ENCODE measurements around the gene DLGAP4.
"Not testable (repeated sequence)": the region's sequence is repeated elsewhere in the genome, so short reads cannot be mapped to it uniquely, and the experiment has no call there.

DLGAP4 gene

DNA sequence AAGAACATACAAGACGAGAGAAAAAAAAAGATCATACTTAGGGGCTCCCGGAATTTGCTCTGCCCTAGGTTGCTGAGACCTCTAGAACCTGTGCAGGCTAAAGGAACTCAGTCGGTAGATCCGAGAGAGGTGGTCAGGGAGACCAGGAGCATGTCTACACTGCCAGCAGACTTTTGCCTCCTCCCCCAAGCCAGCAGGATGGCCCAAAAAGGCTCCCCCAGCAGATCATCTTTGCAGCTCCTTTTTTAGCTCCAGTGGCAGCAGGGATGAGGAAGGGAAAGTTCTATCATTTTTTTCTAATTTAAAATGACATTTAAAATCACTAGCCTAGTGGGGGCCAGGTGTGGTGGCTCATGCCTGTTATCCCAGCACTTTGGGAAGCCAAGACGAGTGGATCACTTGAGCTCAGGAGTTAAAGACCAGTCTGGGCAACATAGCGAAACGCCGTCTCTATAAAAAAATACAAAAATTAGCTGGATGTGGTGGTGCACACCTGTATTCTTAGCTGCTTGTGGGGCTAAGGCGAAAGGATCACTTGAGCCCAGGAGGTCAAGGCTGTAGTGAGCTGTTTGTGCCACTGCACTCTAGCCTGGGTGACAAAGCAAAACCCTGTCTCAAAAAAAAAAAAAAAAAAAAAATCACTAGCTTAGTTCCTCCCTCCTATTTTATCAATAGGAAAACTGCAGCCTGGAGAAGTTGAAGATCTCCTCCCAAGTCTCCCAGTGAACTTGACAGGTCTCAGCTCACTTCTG, 165.9 kb downstream of the DLGAP4 start:
- FAIRE-seq: no peak
- TF ChIP-seq POLR2A (IDR thresholded peaks at IDR 0.05; ENCODE audit: low read depth, low read length) (no peak), POLR2AphosphoS5 (IDR thresholded peaks at IDR 0.05; ENCODE audit: low read depth, low read length) (no peak), TAF1 (IDR thresholded peaks at IDR 0.05; ENCODE audit: borderline replicate concordance, low read depth, low read length) (no peak)
- DNase-seq (ENCODE audit: insufficient read length): no peak

- no peak; the same call in 1 of the 2 replicates for TF ChIP-seq POLR2A (IDR thresholded peaks at IDR 0.05; ENCODE audit: low read depth, low read length)
- TF ChIP-seq TAF1 (IDR thresholded peaks at IDR 0.05; ENCODE audit: borderline replicate concordance, low read depth, low read length): no peak
- TF ChIP-seq POLR2AphosphoS5 (IDR thresholded peaks at IDR 0.05; ENCODE audit: low read depth, low read length): no peak
- FAIRE-seq (peak; percentile 30), DNase-seq (ENCODE audit: insufficient read length) (peak; percentile 60)
Observed at GRCh38 chr20:36472637-36473090, 166.5 kb downstream of the DLGAP4 start.

GRCh38 chr20:36473164-36473563, 167.0 kb downstream of the DLGAP4 start:
- TF ChIP-seq POLR2A (IDR thresholded peaks at IDR 0.05; ENCODE audit: low read depth, low read length) (no peak), POLR2AphosphoS5 (IDR thresholded peaks at IDR 0.05; ENCODE audit: low read depth, low read length) (no peak), TAF1 (IDR thresholded peaks at IDR 0.05; ENCODE audit: borderline replicate concordance, low read depth, low read length) (no peak)
- FAIRE-seq (no peak), DNase-seq (ENCODE audit: insufficient read length) (no peak)

GRCh38 chr20:36474563-36474962, 168.4 kb downstream of the DLGAP4 start:
- no peak for FAIRE-seq
- TF ChIP-seq POLR2A (IDR thresholded peaks at IDR 0.05; ENCODE audit: low read depth, low read length) (no peak), POLR2AphosphoS5 (IDR thresholded peaks at IDR 0.05; ENCODE audit: low read depth, low read length) (no peak), TAF1 (IDR thresholded peaks at IDR 0.05; ENCODE audit: borderline replicate concordance, low read depth, low read length) (no peak)
- no peak for DNase-seq (ENCODE audit: insufficient read length)

- not testable (repeated sequence) for DNase-seq (ENCODE audit: insufficient read length); FAIRE-seq
Observed at GRCh38 chr20:36475054-36475453, 168.9 kb downstream of the DLGAP4 start.

GRCh38 chr20:36477475-36477874, 171.3 kb downstream of the DLGAP4 start:
- TF ChIP-seq POLR2AphosphoS5 (IDR thresholded peaks at IDR 0.05; ENCODE audit: low read depth, low read length) (no peak), POLR2A (IDR thresholded peaks at IDR 0.05; ENCODE audit: low read depth, low read length) (no peak), TAF1 (IDR thresholded peaks at IDR 0.05; ENCODE audit: borderline replicate concordance, low read depth, low read length) (no peak)
- FAIRE-seq (no peak), DNase-seq (ENCODE audit: insufficient read length) (no peak)

- no peak for TF ChIP-seq POLR2AphosphoS5 (IDR thresholded peaks at IDR 0.05; ENCODE audit: low read depth, low read length)
- TF ChIP-seq TAF1 (IDR thresholded peaks at IDR 0.05; ENCODE audit: borderline replicate concordance, low read depth, low read length): no peak
- TF ChIP-seq POLR2A (IDR thresholded peaks at IDR 0.05; ENCODE audit: low read depth, low read length): no peak
- FAIRE-seq (no peak), DNase-seq (ENCODE audit: insufficient read length) (no peak)
Observed at GRCh38 chr20:36478137-36478905, 172.2 kb downstream of the DLGAP4 start.

DNA sequence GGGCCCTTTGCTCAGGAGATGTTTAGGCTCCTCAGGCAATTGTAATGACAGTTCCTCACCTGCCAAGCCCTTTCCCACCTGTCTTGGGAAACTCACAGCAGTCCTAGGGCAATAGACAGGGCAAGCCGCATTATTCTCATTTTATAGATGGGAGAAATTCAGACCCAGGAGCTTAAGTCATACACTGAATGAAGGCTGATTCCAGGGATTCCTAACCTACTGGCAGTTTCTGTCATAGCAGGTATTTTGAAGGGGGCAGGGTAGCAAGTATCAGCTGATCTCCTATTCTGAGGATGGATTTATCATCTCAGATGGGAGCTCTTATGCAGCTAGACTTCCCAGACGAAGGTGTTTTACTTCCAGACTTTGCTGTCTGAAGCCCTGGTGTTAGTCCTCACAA, 173.8 kb downstream of the DLGAP4 start:
- no peak for TF ChIP-seq POLR2A (IDR thresholded peaks at IDR 0.05; ENCODE audit: low read depth, low read length)
- no peak for TF ChIP-seq POLR2AphosphoS5 (IDR thresholded peaks at IDR 0.05; ENCODE audit: low read depth, low read length)
- no peak for TF ChIP-seq TAF1 (IDR thresholded peaks at IDR 0.05; ENCODE audit: borderline replicate concordance, low read depth, low read length)
- FAIRE-seq (no peak), DNase-seq (ENCODE audit: insufficient read length) (no peak)

DNA sequence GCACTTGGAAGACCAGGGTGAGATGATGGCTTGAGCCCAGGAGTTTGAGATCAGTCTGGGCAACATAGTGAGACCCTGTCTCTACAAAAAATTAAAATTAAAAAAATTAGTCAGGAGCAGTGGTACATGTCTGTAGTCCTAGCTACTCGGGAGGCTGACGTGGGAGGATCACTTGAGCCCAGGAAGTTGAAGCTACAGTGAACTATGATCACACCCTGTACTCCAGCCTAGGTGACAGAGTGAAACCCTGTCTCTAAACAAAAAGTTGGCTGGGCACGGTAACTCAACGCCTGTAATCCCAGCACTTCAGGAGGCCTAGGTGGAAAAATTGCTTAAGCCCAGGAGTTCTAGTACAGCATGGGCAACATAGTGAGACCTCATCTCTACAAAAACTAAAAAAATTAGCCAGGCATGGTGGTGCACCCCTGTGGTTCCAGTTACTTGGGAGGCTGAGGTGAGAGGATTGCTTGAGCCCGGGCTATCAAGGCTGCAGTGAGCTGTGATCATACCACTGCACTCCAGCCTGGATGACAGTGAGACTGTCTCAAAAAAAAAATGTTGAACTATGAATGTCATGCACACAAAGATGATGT, 174.4 kb downstream of the DLGAP4 start:
- TF ChIP-seq POLR2AphosphoS5 (IDR thresholded peaks at IDR 0.05; ENCODE audit: low read depth, low read length) (no peak), POLR2A (IDR thresholded peaks at IDR 0.05; ENCODE audit: low read depth, low read length) (no peak), TAF1 (IDR thresholded peaks at IDR 0.05; ENCODE audit: borderline replicate concordance, low read depth, low read length) (no peak)
- DNase-seq (ENCODE audit: insufficient read length) (no peak), FAIRE-seq (no peak)

- no peak for DNase-seq (ENCODE audit: insufficient read length)
- no peak for FAIRE-seq
- TF ChIP-seq TAF1 (IDR thresholded peaks at IDR 0.05; ENCODE audit: borderline replicate concordance, low read depth, low read length) (no peak), POLR2A (IDR thresholded peaks at IDR 0.05; ENCODE audit: low read depth, low read length) (no peak), POLR2AphosphoS5 (IDR thresholded peaks at IDR 0.05; ENCODE audit: low read depth, low read length) (no peak)
Observed at GRCh38 chr20:36481380-36482043, 175.4 kb downstream of the DLGAP4 start.

DNA sequence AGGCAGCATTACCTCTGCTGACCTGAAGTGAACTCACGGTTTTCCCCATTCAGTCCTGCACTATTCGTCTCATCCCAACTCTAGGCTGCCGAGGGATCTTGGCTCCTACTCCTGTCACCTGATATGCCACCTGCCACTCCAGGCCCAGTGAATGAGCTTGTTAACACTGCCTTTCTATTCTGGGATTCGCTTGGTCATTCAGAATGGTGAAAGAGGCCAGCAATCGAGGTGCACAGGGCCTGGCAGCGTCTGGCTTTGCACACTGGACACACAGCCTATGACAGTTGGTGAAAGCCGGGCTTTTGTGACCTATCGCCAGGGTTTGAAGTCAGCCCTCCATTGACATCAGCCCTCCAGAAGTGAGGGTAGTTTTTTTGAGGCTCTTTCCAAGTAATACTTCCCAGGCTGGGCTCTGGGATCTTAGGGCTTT, 175.9 kb downstream of the DLGAP4 start:
- TF ChIP-seq POLR2A (IDR thresholded peaks at IDR 0.05; ENCODE audit: low read depth, low read length): no peak
- no peak for TF ChIP-seq POLR2AphosphoS5 (IDR thresholded peaks at IDR 0.05; ENCODE audit: low read depth, low read length)
- no peak for TF ChIP-seq TAF1 (IDR thresholded peaks at IDR 0.05; ENCODE audit: borderline replicate concordance, low read depth, low read length)
- FAIRE-seq (no peak), DNase-seq (ENCODE audit: insufficient read length) (no peak)
